GM12878 (cell line): ENCODE measurements around the gene GDA. TPM values are rescaled to one million over a fixed set of nuclear protein-coding genes. Genes with fewer than 3 reads are reported as not detected.

Experiments used
- ATAC-seq: fragments of 200-7000 bp; cut with Tn5 transposase; 3 replicates; pipeline ENCODE4 v1.9.1; 2020; ENCODE audit warnings: mild to moderate bottlenecking, moderate library complexity
- BruUV-seq: library from RNA; stranded (reverse); fragments of 400-500 nt; replicated peaks from 2 replicates; lab custom pipeline; 2021; lab: Mats Ljungman, UMichigan
- CTCF ChIA-PET: fragments of 300-600 bp; sonication (Branson Sonifier 250); formaldehyde crosslinking; extraction: SDS; loops from one replicate; lab custom pipeline; 2021; ENCODE audit warnings: inconsistent platforms; lab: Yijun Ruan, JAX
- POLR2A ChIA-PET: fragments of 350-600 bp; formaldehyde crosslinking; extraction: SDS; loops from one replicate; lab custom pipeline; 2021; ENCODE audit warnings: inconsistent platforms; lab: Charles Lee
- RAD21 ChIA-PET: fragments of 300-600 bp; sonication (Branson Sonifier 250); formaldehyde crosslinking; loops from one replicate; lab custom pipeline; 2023; ENCODE audit warnings: antibody characterized with exemption; ENCODE audit not compliant: unreplicated experiment; lab: Charles Lee
- SMC1A ChIA-PET: fragments of 300-600 bp; sonication (Branson Sonifier 250); formaldehyde crosslinking; loops from one replicate; lab custom pipeline; 2023; ENCODE audit not compliant: unreplicated experiment, uncharacterized antibody; lab: Charles Lee
- DNase-seq: peaks from one replicate; pipeline ENCODE4 v3.0.0-alpha.2; 2011; ENCODE audit warnings: low read depth, low spot score
- FAIRE-seq: peaks from 3 replicates; lab custom pipeline; 2011; peaks lifted over from hg19 to GRCh38; lab: Jason Lieb, UNC
- H2AFZ ChIP-seq: 2 replicates; pipeline ENCODE4 v1.6.0; 2011; ENCODE audit warnings: low read depth, low read length, control low read depth; ENCODE audit not compliant: control insufficient read depth
- H3K27ac ChIP-seq: 2 replicates; pipeline ENCODE4 v1.5.1; 2011; ENCODE audit warnings: control low read depth; ENCODE audit not compliant: control insufficient read depth, insufficient read depth
- H3K27me3 ChIP-seq, 2 experiments: replicated peaks in 1 of 2; 2 replicates each; pipeline versions ENCODE4 v1.6.0 to v1.6.1; 2011; ENCODE audit warnings: low read length in 1 of 2; ENCODE audit not compliant: control insufficient read depth in 2 of 2, insufficient read depth in 2 of 2
- H3K36me3 ChIP-seq, 2 experiments: 2 replicates each; pipeline ENCODE4 v1.5.1; 2011; ENCODE audit warnings: low read length in 1 of 2; ENCODE audit not compliant: control insufficient read depth in 2 of 2, insufficient read depth in 2 of 2
- H3K4me1 ChIP-seq: 2 replicates; pipeline ENCODE4 v1.6.1; 2011; ENCODE audit warnings: mild to moderate bottlenecking, low read length, moderate library complexity, mixed read lengths; ENCODE audit not compliant: control insufficient read depth, insufficient read depth
- H3K4me2 ChIP-seq: 2 replicates; pipeline ENCODE4 v1.6.0; 2011; ENCODE audit warnings: control low read depth; ENCODE audit not compliant: control insufficient read depth, insufficient read depth
- H3K4me3 ChIP-seq: fragments of 200-600 bp; sonication (generic); 2 replicates; pipeline ENCODE4 v1.5.1; 2016
- H3K79me2 ChIP-seq: 2 replicates; pipeline ENCODE4 v1.6.0; 2011; ENCODE audit warnings: low read length; ENCODE audit not compliant: control insufficient read depth, insufficient read depth
- H3K9ac ChIP-seq: 2 replicates; pipeline ENCODE4 v1.8.0; 2011; ENCODE audit warnings: low read length, control low read depth, mixed read lengths; ENCODE audit not compliant: control insufficient read depth, insufficient read depth
- H3K9me3 ChIP-seq: replicated peaks from 3 replicates; pipeline ENCODE4 v1.5.1; 2011; ENCODE audit warnings: mild to moderate bottlenecking, low read length; ENCODE audit not compliant: control insufficient read depth, insufficient read depth
- H4K20me1 ChIP-seq: 2 replicates; pipeline ENCODE4 v1.6.0; 2011; ENCODE audit not compliant: control insufficient read depth, insufficient read depth
- EGR1 ChIP-seq, 2 experiments: IDR thresholded peaks; 1 replicate in 1 of 2; 2 replicates in 1 of 2; pipeline ENCODE4 v1.6.1; 2011 to 2012; ENCODE audit warnings: low read depth in 2 of 2, low read length in 2 of 2, borderline replicate concordance in 1 of 2, mild to moderate bottlenecking in 1 of 2, moderate library complexity in 1 of 2
- FOS ChIP-seq: IDR thresholded peaks from 3 replicates; pipeline ENCODE4 v1.6.1; 2011; ENCODE audit warnings: borderline replicate concordance; ENCODE audit not compliant: insufficient read length; ENCODE audit errors: extremely low read depth
- NR2C1 ChIP-seq: fragments of 450-650 bp; IDR thresholded peaks from 2 replicates; pipeline ENCODE4 v1.6.1; 2017; ENCODE audit warnings: antibody characterized with exemption, mild to moderate bottlenecking, moderate library complexity
- NR2C2 ChIP-seq: IDR thresholded peaks from 2 replicates; pipeline ENCODE4 v1.6.1; 2011; ENCODE audit warnings: borderline replicate concordance, low read depth; ENCODE audit not compliant: control insufficient read depth, insufficient read length
- PAX8 ChIP-seq: fragments of 450-650 bp; IDR thresholded peaks from 2 replicates; pipeline ENCODE4 v1.6.1; 2017; ENCODE audit warnings: mild to moderate bottlenecking, moderate library complexity
- POLR2AphosphoS5 ChIP-seq: IDR thresholded peaks from 2 replicates; pipeline ENCODE4 v1.6.1; 2011; ENCODE audit warnings: mild to moderate bottlenecking, low read length, inconsistent platforms
- RB1 ChIP-seq: fragments of 450-650 bp; formaldehyde crosslinking; IDR thresholded peaks from 2 replicates; pipeline ENCODE4 v1.6.1; 2017; ENCODE audit warnings: mild to moderate bottlenecking, borderline replicate concordance
- SIN3A ChIP-seq: IDR thresholded peaks from 2 replicates; pipeline ENCODE4 v1.6.1; 2012; ENCODE audit warnings: low read depth, low read length, improper control_type of control experiment
- SMAD5 ChIP-seq: IDR thresholded peaks from 2 replicates; pipeline ENCODE4 v1.6.1; 2016; ENCODE audit warnings: antibody characterized with exemption, low read depth
- SMARCA5 ChIP-seq: fragments of 450-650 bp; IDR thresholded peaks from 2 replicates; pipeline ENCODE4 v1.6.1; 2017; ENCODE audit warnings: mild to moderate bottlenecking
- SPI1 ChIP-seq: IDR thresholded peaks from 2 replicates; pipeline ENCODE4 v1.6.1; 2011; ENCODE audit warnings: low read depth, mild to moderate bottlenecking, low read length, moderate library complexity, borderline replicate concordance; ENCODE audit not compliant: insufficient read depth
- SREBF2 ChIP-seq: IDR thresholded peaks from 2 replicates; pipeline ENCODE4 v1.6.1; 2012; ENCODE audit warnings: mild to moderate bottlenecking, low read length
- YY1 ChIP-seq: IDR thresholded peaks from 2 replicates; pipeline ENCODE4 v1.6.1; 2011; ENCODE audit warnings: low read depth, mild to moderate bottlenecking, low read length
- ZBED1 ChIP-seq: IDR thresholded peaks from 2 replicates; pipeline ENCODE4 v1.6.1; 2016; ENCODE audit warnings: borderline replicate concordance
- ZNF217 ChIP-seq: fragments of 450-650 bp; IDR thresholded peaks from 2 replicates; pipeline ENCODE4 v1.6.1; 2017; ENCODE audit warnings: antibody characterized with exemption, mild to moderate bottlenecking
- ZNF274 ChIP-seq: IDR thresholded peaks from one replicate; pipeline ENCODE4 v1.8.0; 2011; ENCODE audit not compliant: insufficient read length, insufficient read depth
- WGBS: methylation state at CpG from one replicate; pipeline ENCODE4 v1.1.6; 2016; ENCODE audit warnings: low lambda C conversion rate; ENCODE audit not compliant: insufficient replicate concordance, insufficient coverage; ENCODE audit errors: missing lambda C conversion rate; 5-methylcytosine and 5-hydroxymethylcytosine counted together
- in situ Hi-C: fragments of 300-500 bp; cut with MboI; formaldehyde crosslinking; loops from 9 replicates; pipeline ENCODE4 v1.14.3; 2018; ENCODE audit warnings: mixed read lengths
- intact Hi-C: fragments of 100-400 bp; cut with micrococcal nuclease; formaldehyde crosslinking; loops from one replicate; pipeline ENCODE4 v1.14.2; 2022; ENCODE audit not compliant: unreplicated experiment
- polyA plus RNA-seq, 11 experiments: library from polyadenylated mRNA; depleted of rRNA in 4 of 11; unstranded in 6 of 11; stranded (reverse) in 5 of 11; fragments of >200 nt; fragmentation: Nextera tagmentation in 4 of 11; fragmentation: Illumina TruSeq in 1 of 11; extraction: Ambion mirVana in 4 of 11; extraction: Trizol in 1 of 11; gene quantifications; 1 replicate in 1 of 11; 2 replicates in 10 of 11; pipeline versions ENCODE4 v1.2.1 to v1.2.3, GENCODE V29; 2011 to 2016; ENCODE audit warnings: inconsistent platforms in 2 of 11, missing spikeins in 2 of 11, low read depth in 1 of 11
- total RNA-seq, 4 experiments: library from RNA; depleted of rRNA in 3 of 4; stranded (reverse); fragments of >200 nt in 3 of 4; fragmentation: Illumina TruSeq in 1 of 4; extraction: Trizol in 1 of 4; gene quantifications; 2 replicates each; pipeline versions ENCODE4 v1.2.1 to v1.2.3, GENCODE V29; 2013 to 2021
- TF ChIP-seq, protein P1 (sequence below): IDR thresholded peaks from 2 replicates; pipeline ENCODE4 v1.6.1; 2012; ENCODE audit warnings: low read depth, low read length, improper control_type of control experiment
- TF ChIP-seq, protein P2 (sequence below): IDR thresholded peaks from 2 replicates; pipeline ENCODE4 v1.6.1; 2012; ENCODE audit warnings: low read depth, low read length, improper control_type of control experiment
- TF ChIP-seq, protein P3 (sequence below): fragments of 450-650 bp; IDR thresholded peaks from 2 replicates; pipeline ENCODE4 v1.6.1; 2017; ENCODE audit warnings: low read depth, mild to moderate bottlenecking, moderate library complexity
- TF ChIP-seq, protein P4 (sequence below): IDR thresholded peaks from 2 replicates; pipeline ENCODE4 v1.6.1; 2012; ENCODE audit warnings: low read depth, low read length, improper control_type of control experiment

The GDA gene
- total and polyA plus RNA-seq, 10 of the 15 experiments (the other 5 are each of a cell fraction or from before 2014, with no cell fraction given), result 0.19 to 17.9 (median 0.48) TPM; not detected in 2

DNA sequence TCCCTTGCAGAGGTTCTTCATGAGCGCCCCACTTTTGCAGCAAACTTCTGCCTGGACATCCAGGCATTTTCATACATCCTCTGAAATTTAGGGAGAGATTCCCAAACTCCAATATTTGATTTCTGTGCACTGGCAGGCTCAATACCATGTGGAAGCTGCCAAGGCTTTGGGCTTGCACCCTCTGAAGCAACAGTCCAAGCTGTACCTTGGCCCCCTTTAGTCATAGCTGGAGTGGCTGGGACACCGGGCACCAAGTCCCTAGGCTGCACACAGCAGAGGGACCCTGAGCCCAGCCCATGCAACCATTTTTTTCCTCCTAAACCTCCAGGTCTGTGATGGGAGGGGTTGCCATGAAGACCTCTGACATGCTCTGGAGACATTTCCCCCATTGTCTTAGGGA lies 141.1 kb downstream of the GDA start:
- 38% methylated on average over 2 of the region's 2 CpGs for WGBS
- H3K9ac ChIP-seq, result no peak overlapping the region
- no TSS peak for BruUV-seq
- H3K4me1 ChIP-seq, result no peaks in the 10 kb centered on the region
- ChIA-PET POLR2A (interaction anchor here (0.6 kb wide), 2 partner anchors 245 to 320 kb away, joined by 3 read pairs; no protein-coding TSS in a partner anchor), SMC1A (interaction anchor here (0.6 to 6.0 kb wide), 4 partner anchors 9 to 299 kb away, joined by 3 to 51 read pairs (median 10); no protein-coding TSS in a partner anchor)
- in situ Hi-C loops, result loop anchor here (25.0 kb wide), 1 partner anchor 722 kb away; no protein-coding TSS in a partner anchor
- ATAC-seq, result no peak
- intact Hi-C loops, result loop anchor here (5.0 kb wide), 1 partner anchor 72 kb away; no protein-coding TSS in a partner anchor
- no peak for DNase-seq
- H3K36me3 ChIP-seq, result no peaks in the 10 kb centered on the region
- TF ChIP-seq SPI1, result no peak
- TF ChIP-seq FOS, result no peak
- TF ChIP-seq, protein P1, sequence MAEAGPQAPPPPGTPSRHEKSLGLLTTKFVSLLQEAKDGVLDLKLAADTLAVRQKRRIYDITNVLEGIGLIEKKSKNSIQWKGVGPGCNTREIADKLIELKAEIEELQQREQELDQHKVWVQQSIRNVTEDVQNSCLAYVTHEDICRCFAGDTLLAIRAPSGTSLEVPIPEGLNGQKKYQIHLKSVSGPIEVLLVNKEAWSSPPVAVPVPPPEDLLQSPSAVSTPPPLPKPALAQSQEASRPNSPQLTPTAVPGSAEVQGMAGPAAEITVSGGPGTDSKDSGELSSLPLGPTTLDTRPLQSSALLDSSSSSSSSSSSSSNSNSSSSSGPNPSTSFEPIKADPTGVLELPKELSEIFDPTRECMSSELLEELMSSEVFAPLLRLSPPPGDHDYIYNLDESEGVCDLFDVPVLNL, result no peak
- TF ChIP-seq, protein P2, sequence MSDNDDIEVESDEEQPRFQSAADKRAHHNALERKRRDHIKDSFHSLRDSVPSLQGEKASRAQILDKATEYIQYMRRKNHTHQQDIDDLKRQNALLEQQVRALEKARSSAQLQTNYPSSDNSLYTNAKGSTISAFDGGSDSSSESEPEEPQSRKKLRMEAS, result no peak
- TF ChIP-seq NR2C2, result no peak
- TF ChIP-seq YY1, result no peak
- TF ChIP-seq RB1, result no peak
- TF ChIP-seq, protein P3, sequence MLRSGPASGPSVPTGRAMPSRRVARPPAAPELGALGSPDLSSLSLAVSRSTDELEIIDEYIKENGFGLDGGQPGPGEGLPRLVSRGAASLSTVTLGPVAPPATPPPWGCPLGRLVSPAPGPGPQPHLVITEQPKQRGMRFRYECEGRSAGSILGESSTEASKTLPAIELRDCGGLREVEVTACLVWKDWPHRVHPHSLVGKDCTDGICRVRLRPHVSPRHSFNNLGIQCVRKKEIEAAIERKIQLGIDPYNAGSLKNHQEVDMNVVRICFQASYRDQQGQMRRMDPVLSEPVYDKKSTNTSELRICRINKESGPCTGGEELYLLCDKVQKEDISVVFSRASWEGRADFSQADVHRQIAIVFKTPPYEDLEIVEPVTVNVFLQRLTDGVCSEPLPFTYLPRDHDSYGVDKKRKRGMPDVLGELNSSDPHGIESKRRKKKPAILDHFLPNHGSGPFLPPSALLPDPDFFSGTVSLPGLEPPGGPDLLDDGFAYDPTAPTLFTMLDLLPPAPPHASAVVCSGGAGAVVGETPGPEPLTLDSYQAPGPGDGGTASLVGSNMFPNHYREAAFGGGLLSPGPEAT, result no peak
- TF ChIP-seq NR2C1, result no peak
- TF ChIP-seq SREBF2, result no peak
- no peak for TF ChIP-seq SIN3A
- no peak for TF ChIP-seq ZNF274
- TF ChIP-seq ZNF217, result no peak
- no peak for TF ChIP-seq EGR1 (IDR thresholded peaks at IDR 0.05; ENCODE audit: borderline replicate concordance in 1 of 2, low read depth in 2 of 2, low read length in 2 of 2)
- no peak for TF ChIP-seq PAX8
- TF ChIP-seq, protein P4, sequence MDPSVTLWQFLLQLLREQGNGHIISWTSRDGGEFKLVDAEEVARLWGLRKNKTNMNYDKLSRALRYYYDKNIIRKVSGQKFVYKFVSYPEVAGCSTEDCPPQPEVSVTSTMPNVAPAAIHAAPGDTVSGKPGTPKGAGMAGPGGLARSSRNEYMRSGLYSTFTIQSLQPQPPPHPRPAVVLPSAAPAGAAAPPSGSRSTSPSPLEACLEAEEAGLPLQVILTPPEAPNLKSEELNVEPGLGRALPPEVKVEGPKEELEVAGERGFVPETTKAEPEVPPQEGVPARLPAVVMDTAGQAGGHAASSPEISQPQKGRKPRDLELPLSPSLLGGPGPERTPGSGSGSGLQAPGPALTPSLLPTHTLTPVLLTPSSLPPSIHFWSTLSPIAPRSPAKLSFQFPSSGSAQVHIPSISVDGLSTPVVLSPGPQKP, result no peak
- no peak for TF ChIP-seq ZBED1
- TF ChIP-seq SMAD5, result no peak
- no peak for TF ChIP-seq SMARCA5
- TF ChIP-seq POLR2AphosphoS5, result no peak
- TF ChIP-seq, all 136 proteins: peak for 0
- no peak for FAIRE-seq
- H3K9me3 ChIP-seq, result no peaks in the 10 kb centered on the region; the same call in 2 of the 3 replicates
- CTCF ChIA-PET, result interaction anchor here (0.6 to 6.3 kb wide), 5 partner anchors 9 to 532 kb away, joined by 3 to 69 read pairs (median 4); no protein-coding TSS in a partner anchor
- no peak overlapping the region for H3K4me2 ChIP-seq
- H3K27ac ChIP-seq, result no peak overlapping the region
- H3K79me2 ChIP-seq, result no peaks in the 10 kb centered on the region
- H2AFZ ChIP-seq, result no peak overlapping the region
- RAD21 ChIA-PET, result interaction anchor here (5.6 to 6.3 kb wide), 2 partner anchors 10 to 300 kb away, joined by 43 to 54 read pairs; no protein-coding TSS in a partner anchor
- H3K4me3 ChIP-seq, result no peak overlapping the region
- no peaks in the 10 kb centered on the region for H4K20me1 ChIP-seq
- H3K27me3 ChIP-seq, result no peaks in the 10 kb centered on the region
